ENCODE data around the gene CLCA4.
"Not testable (repeated sequence)": the region's sequence is repeated elsewhere in the genome, so short reads cannot be mapped to it uniquely, and the experiment has no call there.

Gene CLCA4

DNA sequence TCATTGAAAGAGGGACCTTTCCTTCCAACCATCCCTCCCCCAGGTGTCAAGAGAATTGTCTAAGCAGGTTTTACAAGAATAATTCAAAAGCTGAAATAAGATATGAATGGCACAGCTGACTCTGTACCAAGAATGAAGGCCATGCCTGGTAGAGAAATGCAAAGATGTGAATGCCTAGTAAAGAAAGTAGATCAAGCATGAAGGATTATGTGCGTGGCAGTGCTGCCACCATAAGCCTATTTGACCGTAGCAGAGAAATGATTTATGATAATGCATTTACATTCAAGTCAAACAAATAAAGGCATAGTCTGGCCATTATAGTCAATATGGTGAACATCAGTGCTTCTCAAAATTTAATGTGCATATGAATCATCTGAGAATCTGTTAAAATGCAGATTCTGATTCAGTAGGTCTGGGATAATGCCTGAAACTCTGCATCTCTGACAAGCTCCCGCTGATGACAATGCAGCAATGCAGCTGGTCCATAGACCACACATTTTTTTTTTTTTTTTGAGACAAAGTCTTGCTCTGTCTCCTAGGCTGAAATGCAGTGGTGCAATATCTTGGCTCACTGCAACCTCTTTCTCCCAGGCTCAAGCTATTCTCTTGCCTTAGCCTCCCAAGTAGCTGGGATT is 16.6 kb upstream of the CLCA4 start:
- no peak for DNase-seq

DNA sequence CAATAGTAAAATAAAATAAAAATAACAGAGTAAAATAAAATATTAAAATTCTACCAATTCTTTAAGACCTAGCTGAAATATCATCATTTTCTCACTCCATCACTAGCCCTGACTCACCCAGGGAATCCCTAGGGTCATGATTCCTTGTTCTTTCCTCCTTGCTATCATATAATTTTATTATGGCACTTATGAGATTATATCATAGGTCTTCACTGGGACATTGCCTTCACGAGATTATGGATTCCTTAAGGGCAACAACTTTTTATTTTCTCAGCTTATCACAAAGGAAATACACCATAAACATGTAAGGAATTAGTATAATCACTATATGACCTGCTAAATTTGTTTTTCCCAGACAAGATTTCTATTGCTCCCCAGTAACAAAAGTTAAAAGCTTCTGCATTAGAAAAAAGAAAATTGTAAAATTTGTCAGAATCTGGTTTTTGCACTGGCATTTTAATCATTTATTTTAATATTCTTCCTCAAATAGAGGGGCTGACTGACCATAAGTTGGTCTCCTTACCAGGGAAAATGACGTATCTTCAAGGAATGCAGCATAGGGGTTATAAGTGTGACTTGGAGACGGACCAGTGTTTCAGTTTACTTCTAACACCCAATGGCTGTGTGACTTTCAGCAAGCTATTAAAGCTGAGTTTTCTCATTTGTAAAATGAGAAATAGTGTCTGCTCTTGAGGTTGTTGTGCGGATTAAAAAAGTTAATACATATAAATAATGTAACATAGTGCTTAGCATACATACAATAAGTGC is 8.8 kb upstream of the CLCA4 start:
- DNase-seq: no peak

DNA sequence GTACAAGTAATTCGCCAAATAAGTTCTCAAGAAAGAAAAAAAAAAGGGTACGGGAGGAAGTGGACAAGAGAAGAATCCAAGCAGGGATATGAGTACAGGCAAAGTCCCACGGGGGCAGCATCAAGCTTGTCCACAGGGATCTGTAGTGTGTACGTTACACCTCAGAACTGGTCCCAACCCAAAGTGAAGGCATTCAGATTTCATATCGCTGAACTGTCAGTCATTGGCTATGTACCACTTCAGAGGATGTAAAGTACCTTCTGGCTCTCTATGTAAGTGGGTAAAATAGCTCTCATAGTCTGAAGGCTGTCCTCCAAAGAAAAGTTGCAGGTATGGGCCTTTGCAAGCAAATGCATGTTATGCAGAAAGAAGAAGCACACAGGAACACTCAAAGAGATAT is 8.1 kb upstream of the CLCA4 start:
- DNase-seq: no peak

DNA sequence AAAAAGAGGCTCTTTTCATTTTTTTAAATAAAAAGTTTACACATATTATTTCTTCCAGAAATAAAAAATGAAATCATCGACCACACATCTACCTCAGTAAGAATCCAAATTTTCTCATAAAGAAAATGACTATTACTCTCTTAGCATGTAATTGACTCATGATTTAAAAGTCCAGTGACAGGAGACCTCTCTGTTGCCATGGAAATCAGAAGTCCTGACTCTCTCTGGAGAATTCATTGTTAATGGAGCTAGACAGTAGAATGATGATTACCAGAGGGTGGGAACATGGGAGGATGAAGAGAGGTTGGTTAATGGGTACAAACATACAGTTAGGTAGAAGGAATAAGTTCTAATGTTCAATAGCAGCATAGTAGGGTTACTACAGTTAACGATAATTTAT is 5.0 kb upstream of the CLCA4 start:
- no peak for DNase-seq

DNA sequence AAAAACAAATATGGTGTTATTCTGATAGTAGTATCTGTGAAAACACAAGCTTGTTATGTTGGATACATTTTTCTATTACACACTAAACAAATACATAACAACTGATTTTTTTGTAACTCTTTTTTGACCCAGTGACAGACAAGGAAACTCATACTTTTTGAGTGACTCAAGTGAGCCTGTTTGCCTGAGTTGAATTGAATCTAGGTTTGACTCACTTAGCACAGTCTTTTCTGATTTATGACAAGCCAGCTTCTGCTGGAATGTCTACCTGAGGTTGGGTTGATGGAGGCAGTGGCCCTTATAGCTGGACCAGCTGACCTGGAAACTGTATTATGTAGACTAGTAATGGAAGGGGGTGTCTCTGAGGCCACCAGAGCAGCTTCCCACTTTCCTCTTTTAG is 4.2 kb upstream of the CLCA4 start:
- no peak for DNase-seq

DNA sequence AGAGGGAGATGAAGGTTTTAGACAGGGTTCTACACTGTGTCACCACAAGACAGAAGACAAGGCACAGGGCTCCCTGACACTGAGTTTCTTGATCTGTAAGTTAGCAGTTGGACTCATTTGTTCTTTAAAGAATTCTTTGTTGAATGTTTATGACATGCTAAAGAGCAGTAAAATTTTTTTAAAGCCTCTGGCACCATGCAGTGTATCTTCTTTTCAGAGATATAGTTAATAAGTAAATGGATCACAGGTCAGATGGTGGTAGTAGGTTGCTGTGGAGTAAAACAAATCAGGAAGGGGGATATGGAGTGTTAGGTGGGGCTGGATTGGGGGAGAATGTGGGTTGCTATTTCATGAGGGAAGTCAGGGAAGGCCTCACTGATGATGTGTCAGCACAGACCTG is 2.0 kb downstream of the CLCA4 start:
- no peak for DNase-seq

DNA sequence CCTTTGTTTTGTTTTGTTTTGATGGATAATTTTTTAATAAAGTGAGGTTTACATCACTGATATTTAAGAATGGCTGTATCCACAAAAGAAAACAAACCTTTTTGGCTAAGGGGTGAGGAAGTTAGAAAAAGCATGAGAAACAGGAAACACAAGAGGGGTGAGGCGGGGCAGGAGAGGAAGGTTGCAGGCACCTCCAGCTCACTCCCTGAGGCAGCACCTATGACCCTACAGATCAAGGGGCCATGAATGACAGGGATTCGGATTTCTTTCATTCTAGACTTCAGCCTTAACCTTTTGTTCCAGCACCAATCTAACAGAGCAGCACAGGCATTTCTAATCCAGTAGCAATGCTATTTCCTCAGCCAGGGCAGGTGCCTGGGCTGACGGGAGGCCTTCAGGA is 4.4 kb downstream of the CLCA4 start:
- no peak for DNase-seq

DNA sequence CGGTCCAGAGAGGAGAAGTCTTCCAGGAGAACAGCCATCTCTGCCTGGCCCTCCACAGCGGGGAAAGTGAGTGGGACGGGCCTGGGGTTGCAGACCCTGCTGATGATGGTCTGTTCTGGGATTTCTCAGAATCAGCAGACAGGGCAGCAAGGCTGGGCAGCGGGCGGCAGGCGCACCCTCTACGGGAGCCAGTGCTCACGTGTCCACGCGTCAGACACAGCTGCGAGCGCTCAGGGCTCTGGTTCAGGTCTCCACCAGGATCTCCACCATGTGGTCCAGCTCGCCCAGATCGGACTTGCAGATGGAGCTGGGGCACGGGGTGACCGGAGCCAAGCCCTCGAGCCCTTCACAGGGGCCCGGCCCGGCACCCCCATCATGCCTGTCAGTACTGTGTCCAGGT is 5.5 kb downstream of the CLCA4 start:
- no peak for DNase-seq

DNA sequence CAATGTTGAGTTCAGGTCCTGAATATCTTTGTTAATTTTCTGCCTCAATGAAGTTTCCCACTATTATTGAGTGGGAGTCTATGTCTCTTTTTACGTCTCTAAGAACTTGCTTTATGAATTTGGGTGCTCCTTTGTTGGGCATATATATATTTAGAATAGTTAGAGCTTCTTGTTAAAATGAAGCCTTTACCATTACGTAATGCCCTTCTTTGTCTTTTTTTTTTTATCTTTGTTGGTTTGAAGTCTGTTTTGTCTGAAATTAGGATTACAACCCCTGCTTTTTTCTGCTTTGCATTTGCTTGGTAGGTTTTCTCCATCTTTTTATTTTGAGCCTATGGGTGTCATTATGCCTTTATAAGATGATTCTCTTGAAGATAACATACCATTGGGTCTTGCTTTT is 10.9 kb downstream of the CLCA4 start:
- no peak for DNase-seq

DNA sequence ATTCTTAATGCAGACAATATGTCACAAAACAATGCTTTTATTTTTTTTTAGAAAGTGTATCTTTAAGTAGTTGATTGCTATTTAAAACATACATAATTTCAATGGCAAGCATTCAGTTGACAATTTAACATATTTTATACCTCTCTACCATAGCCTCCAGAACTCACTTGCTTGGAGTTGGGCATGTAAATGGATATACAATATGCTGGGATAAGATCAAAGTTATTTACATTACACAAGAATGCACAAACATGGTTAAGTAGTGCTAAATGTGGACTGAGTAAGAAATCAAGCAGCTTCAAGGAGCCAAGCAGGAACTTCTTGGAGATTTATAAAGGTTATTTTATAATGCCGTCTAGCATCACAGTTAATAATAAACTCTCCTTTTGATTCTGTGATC is 17.0 kb downstream of the CLCA4 start:
- no peak for DNase-seq

DNA sequence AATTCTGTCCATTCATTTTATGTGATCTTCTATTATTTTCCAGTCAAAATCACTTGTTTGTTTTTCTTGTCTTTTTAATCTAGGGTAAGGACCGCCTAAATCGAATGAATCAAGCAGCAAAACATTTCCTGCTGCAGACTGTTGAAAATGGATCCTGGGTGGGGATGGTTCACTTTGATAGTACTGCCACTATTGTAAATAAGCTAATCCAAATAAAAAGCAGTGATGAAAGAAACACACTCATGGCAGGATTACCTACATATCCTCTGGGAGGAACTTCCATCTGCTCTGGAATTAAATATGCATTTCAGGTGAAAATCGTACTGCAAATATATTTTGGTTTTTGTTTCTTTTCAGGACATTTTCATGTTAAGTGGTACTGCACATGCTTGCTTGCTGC is 20.5 kb downstream of the CLCA4 start:
- no peak for DNase-seq

DNA sequence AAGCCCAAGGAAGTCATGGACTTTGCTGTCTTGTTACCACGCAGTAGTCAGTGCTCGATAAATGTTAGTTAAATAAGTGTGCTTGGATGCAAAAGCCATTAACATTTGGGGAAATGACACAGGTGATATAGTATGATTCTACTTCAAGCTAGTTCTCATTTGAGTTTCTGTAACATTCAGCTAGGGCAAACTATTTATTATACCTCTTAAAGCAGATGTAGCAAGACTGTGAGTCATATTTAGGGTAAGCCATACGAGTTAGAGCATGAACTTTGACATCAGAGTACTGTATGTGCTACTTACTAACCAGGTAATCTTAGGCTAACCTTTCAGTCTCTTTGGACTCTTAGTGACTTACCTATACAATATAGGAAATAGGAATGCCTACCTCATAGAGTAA is 21.0 kb downstream of the CLCA4 start:
- DNase-seq: no peak

DNA sequence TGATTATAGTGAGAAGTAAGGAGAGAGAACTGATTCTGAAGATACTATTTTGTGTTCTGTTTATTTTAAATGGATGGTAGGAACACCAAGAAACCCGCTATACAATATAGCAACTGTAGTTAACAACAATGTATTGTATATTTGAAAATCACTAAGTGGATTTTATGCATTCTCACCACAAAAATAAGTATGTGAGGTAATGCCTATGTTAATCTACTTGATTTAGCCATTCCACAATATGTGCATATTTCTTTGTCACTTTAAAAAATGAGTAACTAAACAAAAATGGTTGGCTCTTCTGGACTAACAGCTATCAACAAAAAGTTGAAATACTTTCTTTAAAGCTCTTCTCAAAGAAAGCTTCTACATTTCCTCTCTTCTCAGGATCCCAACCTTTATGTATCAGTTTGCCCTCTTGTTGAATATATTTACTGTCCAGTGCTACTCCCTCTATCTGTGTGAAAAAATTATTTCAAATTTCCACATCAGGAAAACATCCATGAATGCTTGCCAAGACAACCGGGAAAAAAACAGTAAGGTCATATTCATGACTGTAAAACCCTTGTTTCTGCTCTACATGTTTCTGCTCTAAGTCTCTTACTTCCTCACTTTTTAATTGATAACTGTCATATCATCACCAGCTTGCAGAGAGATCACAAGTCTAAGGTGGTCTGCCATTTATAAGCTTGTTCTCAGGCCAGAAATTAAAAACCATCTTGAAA is 27.0 kb downstream of the CLCA4 start:
- DNase-seq: no peak

DNA sequence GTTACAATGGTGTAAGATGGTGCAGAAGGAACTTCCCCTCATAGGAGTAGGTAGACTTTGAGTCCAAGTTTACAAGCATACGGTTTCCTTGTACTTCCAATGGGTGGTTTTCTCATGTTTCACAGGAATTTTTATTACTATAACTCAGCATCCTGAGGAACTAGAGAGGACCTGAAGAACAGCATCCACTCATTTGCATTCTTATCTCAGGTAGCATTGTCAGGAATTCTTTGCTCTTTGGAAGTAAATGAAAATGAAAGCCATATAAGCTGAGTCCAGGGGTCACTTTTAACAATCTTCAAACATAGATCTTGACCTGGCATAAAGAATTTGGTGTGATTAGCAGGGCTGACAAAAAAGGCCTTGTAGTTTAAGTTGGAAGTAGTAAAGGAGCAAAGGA is 34.4 kb downstream of the CLCA4 start:
- no peak for DNase-seq

DNA sequence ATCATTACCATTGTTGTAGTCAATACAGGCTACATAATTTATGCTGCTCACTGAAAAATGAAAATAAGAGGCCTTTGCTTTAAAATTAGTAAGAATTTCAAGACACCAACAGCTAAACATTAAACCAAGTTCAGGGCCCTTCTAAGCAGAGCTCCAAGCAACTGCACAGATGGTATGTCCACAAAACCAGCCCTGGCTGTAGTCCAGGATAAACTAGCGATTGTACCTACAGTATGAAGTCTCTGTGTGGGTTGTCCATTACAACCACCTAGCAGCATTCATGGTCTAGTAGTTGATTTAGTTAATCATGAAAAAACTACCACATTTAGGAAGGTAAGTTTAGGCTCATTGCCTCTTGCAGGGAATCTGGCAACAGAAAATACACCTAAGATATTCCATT is 35.3 kb downstream of the CLCA4 start:
- DNase-seq: no peak

DNA sequence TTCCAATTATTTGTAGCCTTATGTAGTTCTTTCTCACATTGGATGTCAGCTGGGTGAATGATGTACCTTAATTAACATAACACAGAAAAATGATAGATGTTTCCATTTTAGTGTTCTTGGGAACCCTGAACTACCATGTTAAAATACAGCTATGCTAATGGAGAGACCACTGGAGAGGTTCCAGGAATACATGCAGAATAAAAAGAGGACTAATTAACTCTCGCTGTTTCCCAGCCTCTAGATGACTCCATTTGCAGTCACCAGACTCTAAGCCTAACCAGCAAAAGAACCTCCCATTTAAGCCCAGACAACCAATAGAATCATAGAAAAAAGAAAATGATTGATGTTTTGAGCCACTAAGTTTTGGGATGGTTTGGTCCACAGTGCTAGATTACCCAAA is 36.2 kb downstream of the CLCA4 start:
- DNase-seq: no peak

DNA sequence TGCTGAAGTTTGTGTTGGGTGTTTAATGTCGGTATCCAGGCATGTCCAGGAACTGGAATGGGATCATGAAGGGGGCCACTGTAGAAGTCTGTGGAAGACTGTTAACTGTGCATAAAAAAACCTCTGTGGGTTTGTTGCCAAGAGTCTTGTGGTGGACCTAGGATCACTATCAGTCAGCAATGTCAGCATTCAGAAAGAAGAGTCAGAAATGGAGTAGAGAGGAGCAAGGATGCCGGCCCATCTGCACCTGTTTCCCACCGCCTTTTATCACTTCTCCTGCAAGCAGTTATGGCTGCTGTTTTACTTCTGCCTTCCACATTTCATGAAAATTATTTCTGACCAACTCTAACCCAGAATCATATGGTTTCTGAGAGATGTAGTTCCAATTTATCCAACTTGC is 36.7 kb downstream of the CLCA4 start:
- DNase-seq: no peak

DNA sequence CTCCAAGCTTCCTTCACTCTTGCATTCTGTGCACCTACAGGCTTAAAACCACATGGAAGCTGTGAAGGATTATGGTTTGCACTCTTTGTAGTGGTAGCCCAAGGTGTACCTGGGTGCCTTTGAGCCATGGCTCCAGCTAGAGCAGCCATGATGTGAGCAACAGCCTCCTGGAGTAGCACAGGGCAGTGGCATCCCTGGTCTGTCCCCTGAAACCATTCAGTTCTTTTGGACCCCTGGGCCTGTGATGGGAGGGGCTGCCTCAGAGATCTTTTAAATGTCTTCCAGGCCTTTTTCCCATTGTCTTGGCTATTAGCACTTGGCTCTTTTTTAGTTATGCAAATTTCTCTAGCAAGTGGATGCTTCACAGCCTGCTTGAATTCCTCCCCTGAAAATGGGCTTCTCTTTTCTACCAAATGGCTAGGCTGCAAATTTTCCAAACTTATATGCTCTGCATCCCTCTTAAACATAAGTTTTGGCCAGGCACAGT is 47.4 kb downstream of the CLCA4 start:
- no peak for DNase-seq

DNA sequence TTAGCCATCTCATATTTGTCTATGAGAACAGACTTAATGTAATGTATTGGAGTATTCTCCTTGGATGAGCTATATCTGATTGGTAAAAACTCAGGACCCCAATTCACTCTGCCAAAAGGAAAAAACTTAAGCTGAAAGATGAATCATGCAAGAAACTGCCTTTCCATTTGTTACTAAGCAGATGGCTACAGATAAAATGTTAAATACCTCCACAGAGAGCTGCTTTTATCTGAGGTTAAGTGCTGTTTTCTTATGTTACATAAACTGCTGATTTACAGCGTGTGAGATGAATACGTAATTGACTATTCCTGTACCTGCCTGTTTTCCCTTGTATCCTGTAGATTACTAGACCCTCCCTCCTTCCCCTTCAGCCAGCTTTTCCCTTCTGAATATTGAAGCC is 49.3 kb downstream of the CLCA4 start:
- no peak for DNase-seq

DNA sequence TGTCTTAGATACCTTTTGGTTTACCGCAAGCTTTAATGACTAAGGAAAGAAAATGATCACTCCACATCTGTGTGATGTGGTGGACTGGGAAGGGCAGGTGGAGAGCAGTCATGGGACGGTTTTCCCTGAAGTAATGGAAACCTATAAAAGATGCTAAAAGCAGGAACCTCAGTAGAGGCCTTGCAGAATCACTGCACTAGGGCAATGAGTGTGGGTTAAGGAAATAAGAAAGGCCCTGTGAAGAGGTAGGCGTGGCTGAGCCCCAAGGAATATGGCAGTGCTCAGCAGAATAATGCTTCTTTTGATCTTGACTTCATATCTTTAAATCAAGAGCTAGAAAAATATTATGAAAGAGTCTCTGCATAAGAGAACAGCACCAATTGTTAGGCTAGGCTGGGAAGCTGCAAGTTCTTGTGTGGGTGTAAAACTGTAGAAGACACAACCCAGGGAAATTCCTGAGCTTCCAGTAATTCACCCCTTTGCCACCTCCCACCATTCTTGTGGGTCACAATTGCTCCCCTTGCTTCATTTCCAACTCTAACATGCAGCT is 49.9 kb downstream of the CLCA4 start:
- no peak for DNase-seq

DNA sequence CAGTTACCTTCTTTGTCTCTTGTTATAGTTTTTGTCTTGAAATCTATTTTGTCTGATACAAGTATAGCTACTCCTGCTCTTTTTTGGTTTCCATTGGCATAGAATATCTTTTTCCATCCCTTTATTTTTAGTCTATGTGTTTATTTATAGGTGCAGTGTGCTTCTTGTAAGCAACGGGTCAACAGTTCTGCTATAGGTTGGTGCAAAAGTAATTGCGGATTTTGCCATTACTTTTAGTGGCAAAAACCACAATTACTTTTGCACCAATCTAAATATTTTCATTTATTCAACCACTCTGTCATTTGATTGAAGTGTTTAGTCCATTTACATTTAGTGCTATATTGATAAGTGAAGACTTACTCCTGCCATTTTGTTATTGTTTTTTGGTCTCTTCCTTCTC is 59.2 kb downstream of the CLCA4 start:
- DNase-seq: not testable (repeated sequence)

DNA sequence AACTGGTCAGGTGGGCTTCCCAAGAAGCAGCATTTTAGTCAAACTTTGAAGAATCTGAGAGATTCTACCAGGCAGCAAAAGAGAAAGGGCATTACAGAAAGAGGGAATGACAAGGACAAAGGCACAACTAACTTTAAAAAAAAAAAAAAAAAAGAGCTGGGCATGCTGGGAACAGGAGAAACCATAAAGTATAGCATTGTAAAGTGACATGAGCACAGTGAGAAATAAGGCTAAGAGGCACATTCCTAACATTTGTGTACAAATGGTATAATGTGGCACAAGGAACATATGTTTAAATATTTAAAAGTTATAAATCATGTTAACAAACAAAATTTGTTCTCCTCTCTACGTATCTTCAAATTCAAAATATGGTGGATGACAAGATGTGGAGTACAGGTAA is 69.6 kb downstream of the CLCA4 start:
- no peak for DNase-seq

DNA sequence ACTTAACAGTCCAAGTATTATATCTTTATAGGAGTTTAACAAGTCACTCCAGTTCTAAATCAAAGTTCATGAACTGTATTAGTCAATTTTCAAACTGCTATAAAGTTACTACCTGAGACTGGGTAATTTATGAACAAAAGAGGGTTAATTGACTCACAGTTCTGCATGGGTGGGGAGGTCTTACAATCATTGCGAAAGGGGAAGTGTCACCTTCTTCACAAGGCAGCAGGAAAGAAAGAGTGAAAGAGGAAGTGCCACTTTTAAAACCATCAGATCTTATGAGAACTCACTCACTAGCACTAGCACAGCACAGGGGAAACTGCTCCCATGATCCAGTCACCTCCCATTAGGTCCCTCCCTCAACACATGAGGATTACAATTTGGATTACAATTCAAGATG is 70.0 kb downstream of the CLCA4 start:
- no peak for DNase-seq

DNA sequence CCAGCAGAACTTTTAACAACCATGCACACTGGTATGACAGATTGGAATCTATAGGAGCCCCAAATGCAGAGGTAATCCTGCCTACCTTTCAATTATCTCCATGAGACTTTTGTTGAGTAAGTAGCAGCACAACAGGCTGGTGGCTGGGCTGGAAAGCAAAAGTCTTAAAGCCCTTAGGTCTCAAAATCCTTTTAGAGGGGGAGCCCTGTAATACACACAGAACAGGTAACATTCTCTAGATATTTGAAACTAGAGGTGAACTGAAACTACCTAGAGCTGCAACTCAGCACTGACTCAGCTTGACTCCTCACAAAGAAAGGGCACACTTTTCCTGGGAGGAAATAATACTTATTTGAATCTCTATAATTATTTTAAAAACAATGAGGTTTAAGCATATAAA is 71.5 kb downstream of the CLCA4 start:
- DNase-seq: no peak
